WTC11 (cell line): ENCODE measurements around the gene GAA. TPM values are rescaled to one million over a fixed set of nuclear protein-coding genes. Genes with fewer than 3 reads are reported as not detected.

ENCODE experiments used
- ATAC-seq: fragments of 200-7000 bp; cut with Tn5 transposase; 2 replicates; pipeline ENCODE4 v1.10.0; 2021; ENCODE audit warnings: mild to moderate bottlenecking, moderate library complexity
- CTCF ChIA-PET: fragments of 300-600 bp; sonication (Branson Sonifier 250); formaldehyde crosslinking; loops from one replicate; lab custom pipeline; 2021; ENCODE audit warnings: antibody characterized with exemption; lab: Charles Lee
- POLR2A ChIA-PET: fragments of 350-600 bp; sonication (Branson Sonifier 250); formaldehyde crosslinking; loops from one replicate; lab custom pipeline; 2021; ENCODE audit warnings: antibody characterized with exemption; lab: Charles Lee
- DNase-seq: peaks from one replicate; pipeline ENCODE4 v3.0.0; 2021; ENCODE audit warnings: low spot score
- H3K27ac Mint-ChIP-seq: 2 replicates; pipeline ENCODE4 v1.8.0; 2021; ENCODE audit warnings: mixed read lengths
- H3K27me3 Mint-ChIP-seq: 2 replicates; pipeline ENCODE4 v1.8.0; 2021; ENCODE audit warnings: low read depth, mild to moderate bottlenecking, moderate library complexity, mixed read lengths
- H3K36me3 Mint-ChIP-seq: 2 replicates; pipeline ENCODE4 v1.8.0; 2021; ENCODE audit warnings: mixed read lengths
- H3K4me1 Mint-ChIP-seq: 2 replicates; pipeline ENCODE4 v1.8.0; 2022; ENCODE audit warnings: mixed read lengths
- H3K4me3 Mint-ChIP-seq: 2 replicates; pipeline ENCODE4 v1.8.0; 2021; ENCODE audit warnings: mild to moderate bottlenecking, moderate library complexity, mixed read lengths
- H3K9me3 Mint-ChIP-seq: 2 replicates; pipeline ENCODE4 v1.8.0; 2021; ENCODE audit warnings: mixed read lengths
- ATF1 ChIP-seq: sonication (generic); formaldehyde crosslinking; IDR thresholded peaks from 2 replicates; pipeline ENCODE4 v1.8.1; 2023; ENCODE audit warnings: mild to moderate bottlenecking, moderate library complexity, missing genetic modification reagents
- ATF3 ChIP-seq: sonication (generic); formaldehyde crosslinking; conservative IDR thresholded peaks from 2 replicates; pipeline ENCODE4 v1.8.1; 2022; ENCODE audit warnings: mild to moderate bottlenecking, missing genetic modification reagents
- ETV6 ChIP-seq: sonication (generic); formaldehyde crosslinking; IDR thresholded peaks from 2 replicates; pipeline ENCODE4 v1.8.1; 2022; ENCODE audit warnings: mild to moderate bottlenecking, missing genetic modification reagents
- HMGA2 ChIP-seq: fragments of 250-450 bp; sonication (Bioruptor Pico); IDR thresholded peaks from 2 replicates; pipeline ENCODE4 v1.4.0; 2021; ENCODE audit warnings: mild to moderate bottlenecking, moderate library complexity
- IRF1 ChIP-seq: sonication (generic); formaldehyde crosslinking; IDR thresholded peaks from 2 replicates; pipeline ENCODE4 v1.8.0; 2023; ENCODE audit warnings: missing genetic modification reagents
- KAT7 ChIP-seq: sonication (generic); formaldehyde crosslinking; IDR thresholded peaks from 2 replicates; pipeline ENCODE4 v1.8.1; 2023; ENCODE audit warnings: missing genetic modification reagents, mild to moderate bottlenecking, borderline replicate concordance
- MYBL2 ChIP-seq: sonication (generic); formaldehyde crosslinking; IDR thresholded peaks from 2 replicates; pipeline ENCODE4 v1.8.1; 2023; ENCODE audit warnings: mild to moderate bottlenecking, moderate library complexity, missing genetic modification reagents
- NFATC4 ChIP-seq: fragments of 250-450 bp; sonication (Bioruptor Pico); IDR thresholded peaks from 2 replicates; pipeline ENCODE4 v1.9.0; 2021; ENCODE audit warnings: mild to moderate bottlenecking
- NR1H2 ChIP-seq: sonication (generic); formaldehyde crosslinking; IDR thresholded peaks from 2 replicates; pipeline ENCODE4 v1.9.0; 2021; ENCODE audit warnings: mild to moderate bottlenecking, moderate library complexity, missing genetic modification reagents
- PREB ChIP-seq: sonication (generic); formaldehyde crosslinking; IDR thresholded peaks from 2 replicates; pipeline ENCODE4 v1.8.1; 2022; ENCODE audit warnings: mild to moderate bottlenecking, missing genetic modification reagents, moderate library complexity, borderline replicate concordance
- PRRX2 ChIP-seq: fragments of 250-450 bp; sonication (Bioruptor Pico); IDR thresholded peaks from 2 replicates; pipeline ENCODE4 v1.8.0; 2021; ENCODE audit warnings: mild to moderate bottlenecking
- RORB ChIP-seq: fragments of 250-450 bp; sonication (Bioruptor Pico); IDR thresholded peaks from 2 replicates; pipeline ENCODE4 v1.9.0; 2021; ENCODE audit warnings: mild to moderate bottlenecking
- SP1 ChIP-seq: sonication (generic); formaldehyde crosslinking; conservative IDR thresholded peaks from 2 replicates; pipeline ENCODE4 v1.8.1; 2022; ENCODE audit warnings: missing genetic modification reagents
- TCF7 ChIP-seq: sonication (generic); formaldehyde crosslinking; IDR thresholded peaks from 2 replicates; pipeline ENCODE4 v1.8.0; 2022; ENCODE audit warnings: mild to moderate bottlenecking, low read depth, missing genetic modification reagents, moderate library complexity
- TEAD1 ChIP-seq: sonication (generic); formaldehyde crosslinking; IDR thresholded peaks from 2 replicates; pipeline ENCODE4 v1.8.0; 2022; ENCODE audit warnings: mild to moderate bottlenecking, missing genetic modification reagents
- ZNF219 ChIP-seq: sonication (generic); formaldehyde crosslinking; IDR thresholded peaks from 2 replicates; pipeline ENCODE4 v1.8.0; 2023; ENCODE audit warnings: missing genetic modification reagents, mild to moderate bottlenecking, borderline replicate concordance
- ZNF263 ChIP-seq: sonication (generic); formaldehyde crosslinking; IDR thresholded peaks from 2 replicates; pipeline ENCODE4 v1.8.1; 2022; ENCODE audit warnings: low read depth, mild to moderate bottlenecking, moderate library complexity, missing genetic modification reagents
- ZNF281 ChIP-seq: sonication (generic); formaldehyde crosslinking; IDR thresholded peaks from 2 replicates; pipeline ENCODE4 v1.8.0; 2023; ENCODE audit warnings: mild to moderate bottlenecking, missing genetic modification reagents
- ZNF317 ChIP-seq: sonication (generic); formaldehyde crosslinking; IDR thresholded peaks from 2 replicates; pipeline ENCODE4 v1.8.1; 2023; ENCODE audit warnings: low read depth, mild to moderate bottlenecking, moderate library complexity, missing genetic modification reagents, borderline replicate concordance
- ZNF512 ChIP-seq: sonication (generic); formaldehyde crosslinking; IDR thresholded peaks from 2 replicates; pipeline ENCODE4 v1.8.1; 2022; ENCODE audit warnings: missing genetic modification reagents, borderline replicate concordance
- ZNF671 ChIP-seq: fragments of 250-450 bp; sonication (Bioruptor Pico); IDR thresholded peaks from 2 replicates; pipeline ENCODE4 v1.8.0; 2021; ENCODE audit warnings: mild to moderate bottlenecking
- total RNA-seq: library from RNA; stranded (reverse); gene quantifications from 3 replicates; pipeline ENCODE4 v1.2.3, GENCODE V29; 2021
- TF ChIP-seq, protein P1 (sequence below): fragments of 200-600 bp; IDR thresholded peaks from 2 replicates; pipeline ENCODE4 v1.8.0; 2022; ENCODE audit warnings: antibody characterized with exemption

GAA gene
- total RNA-seq, 1 experiment from 2014 or later, result 91.6 TPM

GRCh38 chr17:80130992-80131391 lies 29.6 kb downstream of the GAA start:
- H3K27ac Mint-ChIP-seq, result no peak overlapping the region
- no peak for DNase-seq
- peaks cover 29% of the 10 kb centered on the region for H3K36me3 Mint-ChIP-seq
- H3K4me1 Mint-ChIP-seq, result peaks cover 9% of the 10 kb centered on the region
- TF ChIP-seq ZNF263, result no peak
- no peak for TF ChIP-seq ETV6 (CRISPR knock-in tag)
- TF ChIP-seq NFATC4 (CRISPR knock-in tag), result no peak
- no peak for TF ChIP-seq TEAD1 (CRISPR knock-in tag)
- no peak for TF ChIP-seq ZNF281 (CRISPR knock-in tag)
- no peak for TF ChIP-seq KAT7
- CTCF ChIA-PET, result no interaction called here
- H3K4me3 Mint-ChIP-seq, result no peak overlapping the region
- no peak for ATAC-seq
- no peaks in the 10 kb centered on the region for H3K9me3 Mint-ChIP-seq
- POLR2A ChIA-PET, result interaction anchor here (1.0 kb wide), 1 partner anchor 30 kb away, joined by 3 read pairs; the partner anchor contains the start of gene GAA
- no peaks in the 10 kb centered on the region for H3K27me3 Mint-ChIP-seq

DNA sequence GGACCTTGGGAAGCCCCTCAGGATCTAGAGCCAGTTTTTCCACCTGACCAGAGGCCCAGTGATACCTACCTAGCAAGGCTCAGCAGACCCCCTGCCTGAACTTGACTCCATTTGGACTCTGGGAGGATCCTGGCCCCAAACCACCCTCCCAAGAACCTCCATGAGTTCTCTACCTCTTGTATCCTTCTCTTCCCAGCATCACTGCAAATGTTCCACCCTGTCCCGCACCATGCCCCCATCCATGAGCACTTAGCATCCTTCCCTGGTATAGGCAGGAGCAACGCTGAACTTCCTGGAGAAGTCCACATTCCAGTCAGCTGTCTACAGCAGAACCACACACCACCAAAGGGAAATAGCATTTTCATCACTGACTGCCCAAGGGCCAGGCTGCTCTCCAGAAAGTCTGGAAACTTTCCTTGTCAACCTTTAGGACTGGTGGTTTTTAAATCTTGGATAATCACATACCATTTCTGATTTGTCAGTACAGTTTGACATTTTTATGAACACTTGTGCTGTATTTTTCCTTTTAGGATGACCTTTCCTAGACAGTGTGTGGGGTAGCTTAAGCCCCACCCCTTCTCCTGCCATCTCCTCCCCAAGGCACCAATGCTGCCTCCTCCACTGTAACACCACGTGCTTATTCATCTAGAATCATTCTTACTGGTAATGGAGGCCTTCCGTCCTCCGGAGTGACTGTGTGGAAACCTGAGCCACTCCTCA lies 31.7 kb downstream of the GAA start:
- POLR2A ChIA-PET, result interaction anchor here (1.0 to 1.2 kb wide), 2 partner anchors 9 to 13 kb away, joined by 3 read pairs; no protein-coding TSS in a partner anchor
- Mint-ChIP-seq H3K27me3 (no peaks in the 10 kb centered on the region), H3K36me3 (peaks cover 49% of the 10 kb centered on the region), H3K4me1 (peaks cover 9% of the 10 kb centered on the region), H3K4me3 (no peak overlapping the region), H3K9me3 (no peaks in the 10 kb centered on the region), H3K27ac (no peak overlapping the region; the same call in 1 of the 2 replicates)
- no peak for ATAC-seq
- TF ChIP-seq, protein P1, sequence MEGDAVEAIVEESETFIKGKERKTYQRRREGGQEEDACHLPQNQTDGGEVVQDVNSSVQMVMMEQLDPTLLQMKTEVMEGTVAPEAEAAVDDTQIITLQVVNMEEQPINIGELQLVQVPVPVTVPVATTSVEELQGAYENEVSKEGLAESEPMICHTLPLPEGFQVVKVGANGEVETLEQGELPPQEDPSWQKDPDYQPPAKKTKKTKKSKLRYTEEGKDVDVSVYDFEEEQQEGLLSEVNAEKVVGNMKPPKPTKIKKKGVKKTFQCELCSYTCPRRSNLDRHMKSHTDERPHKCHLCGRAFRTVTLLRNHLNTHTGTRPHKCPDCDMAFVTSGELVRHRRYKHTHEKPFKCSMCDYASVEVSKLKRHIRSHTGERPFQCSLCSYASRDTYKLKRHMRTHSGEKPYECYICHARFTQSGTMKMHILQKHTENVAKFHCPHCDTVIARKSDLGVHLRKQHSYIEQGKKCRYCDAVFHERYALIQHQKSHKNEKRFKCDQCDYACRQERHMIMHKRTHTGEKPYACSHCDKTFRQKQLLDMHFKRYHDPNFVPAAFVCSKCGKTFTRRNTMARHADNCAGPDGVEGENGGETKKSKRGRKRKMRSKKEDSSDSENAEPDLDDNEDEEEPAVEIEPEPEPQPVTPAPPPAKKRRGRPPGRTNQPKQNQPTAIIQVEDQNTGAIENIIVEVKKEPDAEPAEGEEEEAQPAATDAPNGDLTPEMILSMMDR, result no peak
- TF ChIP-seq PRRX2, result no peak
- no peak for TF ChIP-seq ZNF219 (CRISPR knock-in tag)
- TF ChIP-seq ZNF671 (CRISPR knock-in tag), result 0 out of 2 replicates have a peak, but pooled peaks have one; percentile 24
- TF ChIP-seq TCF7 (CRISPR knock-in tag), result no peak
- DNase-seq, result no peak
- CTCF ChIA-PET, result interaction anchor here (0.8 to 2.1 kb wide), 3 partner anchors 9 to 63 kb away, joined by 3 to 11 read pairs (median 3); partner anchors contain the start of gene GAA

DNA sequence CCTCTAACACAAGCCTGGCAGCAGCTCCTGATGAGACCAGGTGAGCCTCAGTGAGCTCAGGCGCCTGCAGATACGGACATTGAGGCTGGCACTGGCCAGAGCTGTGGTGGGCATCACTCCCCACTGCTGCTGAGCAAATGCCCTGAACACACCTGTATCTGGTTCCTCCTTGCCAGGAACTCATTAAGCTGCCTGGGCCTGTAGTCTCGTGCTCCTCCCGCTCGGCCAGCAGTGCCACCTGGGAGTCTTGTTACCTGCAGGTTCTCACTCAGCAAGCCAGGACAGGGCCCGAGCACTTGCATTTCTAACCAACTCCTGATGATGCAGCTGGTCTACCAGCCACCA lies 32.2 kb downstream of the GAA start:
- H3K27ac Mint-ChIP-seq, result no peak overlapping the region
- ChIA-PET CTCF (interaction anchor here (0.8 to 2.1 kb wide), 3 partner anchors 10 to 62 kb away, joined by 3 to 11 read pairs (median 3); partner anchors contain the start of gene GAA), POLR2A (interaction anchor here (1.0 to 1.2 kb wide), 2 partner anchors 9 to 12 kb away, joined by 3 read pairs; no protein-coding TSS in a partner anchor)
- H3K4me1 Mint-ChIP-seq, result peaks cover 9% of the 10 kb centered on the region
- H3K36me3 Mint-ChIP-seq, result peaks cover 54% of the 10 kb centered on the region
- DNase-seq (no peak), ATAC-seq (no peak)
- no peaks in the 10 kb centered on the region for H3K9me3 Mint-ChIP-seq
- no peaks in the 10 kb centered on the region for H3K27me3 Mint-ChIP-seq
- H3K4me3 Mint-ChIP-seq, result no peak overlapping the region
- TF ChIP-seq IRF1 (CRISPR knock-in tag), result no peak
- TF ChIP-seq SP1 (CRISPR knock-in tag), result no peak
- no peak for TF ChIP-seq RORB (CRISPR knock-in tag)
- TF ChIP-seq ATF1 (CRISPR knock-in tag), result no peak
- no peak for TF ChIP-seq ZNF512 (CRISPR knock-in tag)
- no peak for TF ChIP-seq ZNF317 (CRISPR knock-in tag)
- TF ChIP-seq PREB, result no peak
- no peak for TF ChIP-seq ATF3 (CRISPR knock-in tag)
- TF ChIP-seq MYBL2 (CRISPR knock-in tag), result no peak
- TF ChIP-seq HMGA2 (CRISPR knock-in tag), result no peak
- TF ChIP-seq TCF7 (CRISPR knock-in tag), result no peak
- no peak for TF ChIP-seq NR1H2 (CRISPR knock-in tag)
